HG03175 (cell line): ENCODE measurements around the gene CMTM2.
"Not testable (repeated sequence)": the region's sequence is repeated elsewhere in the genome, so short reads cannot be mapped to it uniquely, and the experiment has no call there.

Source experiments
- ATAC-seq: cut with Tn5 transposase; IDR thresholded peaks from one replicate; pipeline ENCODE4 v1.9.1; 2021; ENCODE audit warnings: mild to moderate bottlenecking, moderate library complexity; ENCODE audit not compliant: unreplicated experiment

CMTM2 gene

DNA sequence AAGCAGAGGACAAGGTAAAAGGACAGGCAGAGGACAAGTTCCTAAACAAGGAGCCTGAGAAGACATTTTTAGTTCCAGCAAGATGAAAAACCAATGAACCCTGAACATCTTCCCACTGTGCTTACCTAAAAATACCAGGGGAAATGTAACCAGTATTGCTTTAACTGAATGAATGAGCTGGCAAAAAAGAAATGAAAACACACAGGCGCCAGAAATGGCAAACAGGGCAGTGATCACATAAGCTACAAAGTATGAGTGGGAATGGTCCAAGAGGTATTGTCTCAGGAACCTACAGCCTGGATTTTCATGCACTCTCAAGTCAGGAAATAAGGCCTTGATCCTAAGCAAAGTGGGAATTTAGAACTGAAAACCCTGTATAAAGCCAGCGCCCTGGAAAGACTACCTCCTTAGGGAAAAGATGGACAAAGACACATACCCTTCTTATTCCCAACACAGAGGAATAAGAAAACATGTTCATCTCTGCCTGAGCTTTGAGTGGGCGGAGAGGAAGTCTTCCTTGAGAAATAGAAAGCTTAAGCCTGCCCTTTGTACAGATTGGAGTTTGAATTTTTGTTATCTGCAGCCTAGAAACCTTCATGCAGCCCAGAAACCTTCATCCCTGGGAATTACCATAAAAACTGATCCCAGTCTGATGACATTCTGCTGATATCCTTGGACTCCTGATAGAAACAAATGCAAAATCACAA is 2.1 kb downstream of the CMTM2 start:
- no peak for ATAC-seq

DNA sequence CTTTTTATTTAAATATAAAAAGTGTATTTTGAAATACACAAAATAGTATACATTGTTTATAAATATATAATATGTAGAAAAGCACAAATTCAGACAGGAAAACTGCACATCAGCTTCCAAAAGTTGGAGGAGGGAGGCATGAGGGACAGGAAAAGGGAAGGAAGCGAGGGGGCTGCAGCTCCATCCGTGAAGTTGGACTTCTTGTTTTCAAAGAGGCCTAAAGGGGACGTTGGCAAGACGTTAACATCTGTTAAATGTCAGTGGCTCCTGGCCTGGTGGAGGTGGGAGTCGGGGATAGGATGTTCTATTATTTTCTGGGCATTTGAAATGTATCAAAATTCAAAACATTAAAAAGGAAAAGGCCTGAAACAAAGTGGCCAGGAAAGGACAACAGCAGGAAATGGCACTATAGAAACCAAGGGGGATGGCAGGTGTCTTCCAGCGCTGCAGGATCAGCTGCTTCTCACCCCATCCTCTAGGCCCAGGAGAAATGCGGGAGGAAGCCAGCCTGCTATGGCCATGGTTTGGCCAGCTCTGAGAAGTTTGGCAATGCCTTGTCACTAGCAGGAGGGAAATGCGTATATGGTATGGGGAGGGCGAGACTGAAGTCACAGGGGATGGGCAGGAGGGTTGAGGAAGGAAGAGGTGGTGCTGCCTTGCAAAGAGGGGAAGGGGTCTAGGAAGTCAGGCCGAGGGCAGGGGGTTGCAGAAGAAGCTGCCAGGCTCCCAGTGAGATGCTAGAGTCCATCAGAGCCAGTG is 6.4 kb downstream of the CMTM2 start:
- no peak for ATAC-seq

GRCh38 chr16:66587881-66588600 is 8.8 kb downstream of the CMTM2 start:
- no peak for ATAC-seq

DNA sequence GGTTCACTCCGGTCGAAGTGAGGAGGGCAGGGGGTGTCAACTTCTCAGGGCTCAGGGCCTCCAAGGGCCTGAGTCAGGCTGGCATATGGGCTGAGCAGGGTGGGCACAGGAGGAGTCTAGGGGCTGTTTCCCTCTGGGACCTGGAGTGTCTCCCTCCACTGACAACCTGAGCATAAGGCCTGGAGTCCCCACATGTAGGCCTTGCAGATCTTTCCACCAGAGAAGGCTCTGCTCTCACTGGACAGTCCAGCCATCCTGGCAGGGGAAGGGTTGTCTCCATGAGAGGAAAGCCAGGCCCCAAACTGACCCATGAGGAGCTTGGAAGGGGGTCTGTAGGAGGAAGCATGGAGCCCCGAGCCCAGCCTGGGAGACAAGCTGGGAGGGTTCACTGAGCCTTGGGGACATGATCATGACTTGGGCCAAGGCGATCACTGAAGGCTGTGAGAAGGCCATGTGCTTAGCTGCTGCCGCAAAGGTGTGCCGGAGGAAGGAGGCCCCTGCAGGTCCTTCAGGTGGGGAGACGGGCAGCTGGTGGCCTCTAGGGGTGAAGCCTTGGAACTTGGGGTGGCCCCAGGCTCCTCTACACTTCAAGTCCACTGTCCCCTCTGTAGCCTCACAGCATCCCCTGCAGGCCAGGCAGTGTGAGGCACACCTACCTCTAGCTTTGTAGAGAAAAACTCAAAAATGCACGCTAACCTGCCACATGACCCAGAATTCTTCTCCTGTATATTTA is 9.9 kb downstream of the CMTM2 start:
- ATAC-seq: peak; percentile 79

- ATAC-seq: peak; percentile 46
Observed at GRCh38 chr16:66590322-66590721, 11.1 kb downstream of the CMTM2 start.

DNA sequence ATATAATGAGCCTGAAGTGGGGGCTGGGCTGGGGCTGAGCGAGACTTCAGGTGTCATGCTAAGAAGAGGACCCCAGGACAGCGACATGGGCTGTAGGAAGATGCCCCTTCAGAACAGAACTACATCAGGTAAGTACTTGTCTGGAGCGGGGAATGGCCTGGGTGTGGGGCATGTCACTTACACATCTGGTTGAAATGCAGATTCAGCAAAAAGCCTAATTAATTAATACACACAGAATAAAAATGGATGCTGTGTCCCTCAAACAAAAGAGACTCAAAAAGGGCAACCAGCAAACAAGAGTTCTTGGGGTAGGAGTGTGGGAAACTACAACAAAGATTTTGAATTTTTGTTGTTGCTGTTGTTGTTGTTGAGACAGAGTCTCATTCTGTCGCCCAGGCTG is 11.8 kb downstream of the CMTM2 start:
- ATAC-seq: no peak

DNA sequence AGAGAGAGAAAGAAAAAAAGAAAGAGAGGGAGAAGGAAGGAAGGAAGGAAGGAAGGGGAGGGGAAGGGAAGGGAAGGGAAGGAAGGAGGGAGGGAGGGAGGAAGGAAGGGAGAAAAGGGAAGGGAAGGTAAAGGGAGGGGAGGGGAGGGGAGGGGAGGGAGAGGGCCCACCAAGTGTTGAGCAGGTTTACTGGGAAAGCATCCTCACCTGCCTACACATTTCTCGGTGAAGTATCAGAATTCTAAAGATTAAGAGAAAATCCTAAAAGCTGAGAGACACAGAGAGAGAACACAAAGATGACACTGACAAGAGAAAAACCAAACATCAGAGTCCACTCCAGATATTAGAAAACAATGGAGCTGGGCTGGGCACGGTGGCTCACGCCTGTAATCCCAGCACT is 13.0 kb downstream of the CMTM2 start:
- no peak for ATAC-seq

DNA sequence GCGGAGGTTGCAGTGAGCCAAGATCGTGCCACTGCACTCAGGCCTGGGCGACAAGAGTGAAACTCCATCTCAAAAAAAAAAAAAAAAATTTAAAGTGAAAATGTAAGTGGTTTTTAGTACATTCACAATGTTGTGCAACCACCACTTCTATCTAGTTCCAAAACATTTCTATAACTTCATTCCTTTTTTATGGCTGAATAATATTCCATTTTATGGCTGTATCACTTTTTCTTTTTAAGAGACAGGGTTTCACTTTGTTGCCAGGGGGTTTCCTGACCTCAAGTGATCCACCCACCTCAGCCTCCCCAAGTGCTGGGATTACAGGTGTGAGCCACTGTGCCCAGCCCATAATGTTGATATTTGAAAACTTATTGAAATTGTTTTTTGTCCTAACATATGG is 13.6 kb downstream of the CMTM2 start:
- ATAC-seq: no peak

GRCh38 chr16:66594739-66595138 is 15.5 kb downstream of the CMTM2 start:
- no peak for ATAC-seq

DNA sequence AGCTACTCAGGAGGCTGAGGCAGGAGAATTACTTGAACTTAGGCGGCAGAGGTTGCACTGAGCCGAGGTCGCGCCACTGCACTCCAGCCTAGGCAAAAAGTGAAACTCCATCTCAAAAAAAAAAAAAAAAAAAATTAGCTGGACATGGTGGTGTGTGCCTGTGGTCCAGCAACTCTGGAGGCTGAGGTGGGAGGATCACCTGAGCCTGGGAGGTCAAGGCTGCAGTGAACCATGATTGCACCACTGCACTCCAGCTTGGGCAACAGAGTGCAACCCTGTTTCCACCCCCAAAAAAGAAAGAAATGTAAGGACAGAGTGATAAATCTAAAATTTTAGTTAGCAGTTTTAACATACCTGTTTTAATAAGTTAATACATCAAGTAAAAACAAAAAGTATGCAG is 17.3 kb downstream of the CMTM2 start:
- ATAC-seq: not testable (repeated sequence)

DNA sequence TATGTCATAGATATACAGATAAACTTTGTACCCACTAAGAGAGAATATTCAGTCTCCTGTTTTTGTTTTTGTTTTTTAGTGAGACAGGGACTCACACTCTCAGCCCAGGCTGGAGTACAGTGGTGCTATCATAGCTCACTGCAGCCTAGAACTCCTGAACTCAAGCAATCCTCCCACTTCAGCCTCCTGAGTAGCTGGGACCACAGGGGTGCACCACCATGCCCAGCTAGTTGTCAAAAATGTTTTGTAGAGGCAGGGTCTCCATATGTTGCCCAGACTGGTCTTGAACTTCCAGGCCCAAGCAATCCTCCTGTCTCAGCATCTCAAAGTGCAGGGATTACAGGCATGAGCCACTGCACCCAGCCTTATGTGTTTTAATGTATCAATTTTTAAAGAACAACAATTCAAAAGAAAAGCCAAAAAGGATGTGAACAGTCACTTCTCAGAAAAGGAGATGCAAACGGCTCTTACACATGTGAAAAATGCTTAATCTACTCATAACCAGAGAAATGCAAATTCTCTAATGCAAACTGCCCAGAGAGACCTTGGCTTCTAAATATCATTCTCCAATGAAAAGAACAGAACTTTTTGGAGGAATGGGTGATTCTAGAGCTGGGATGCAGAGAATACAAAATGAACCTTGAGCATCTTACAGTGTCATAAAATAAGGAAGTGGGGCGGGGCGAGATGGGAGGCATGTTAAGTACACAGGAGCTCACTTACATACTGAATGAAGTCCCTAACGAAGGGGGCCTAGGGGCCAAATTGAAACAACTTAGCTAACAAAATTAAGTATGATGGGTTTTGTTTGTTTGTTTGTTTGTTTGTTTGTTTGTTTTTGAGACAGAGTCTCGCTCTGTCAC is 18.0 kb downstream of the CMTM2 start:
- no peak for ATAC-seq

- ATAC-seq: no peak
Observed at GRCh38 chr16:66598111-66598510, 18.8 kb downstream of the CMTM2 start.

GRCh38 chr16:66599726-66600125 is 20.5 kb downstream of the CMTM2 start:
- no peak for ATAC-seq

- ATAC-seq: no peak
Observed at GRCh38 chr16:66600477-66600876, 21.2 kb downstream of the CMTM2 start.

- no peak for ATAC-seq
Observed at GRCh38 chr16:66601471-66601870, 22.2 kb downstream of the CMTM2 start.

DNA sequence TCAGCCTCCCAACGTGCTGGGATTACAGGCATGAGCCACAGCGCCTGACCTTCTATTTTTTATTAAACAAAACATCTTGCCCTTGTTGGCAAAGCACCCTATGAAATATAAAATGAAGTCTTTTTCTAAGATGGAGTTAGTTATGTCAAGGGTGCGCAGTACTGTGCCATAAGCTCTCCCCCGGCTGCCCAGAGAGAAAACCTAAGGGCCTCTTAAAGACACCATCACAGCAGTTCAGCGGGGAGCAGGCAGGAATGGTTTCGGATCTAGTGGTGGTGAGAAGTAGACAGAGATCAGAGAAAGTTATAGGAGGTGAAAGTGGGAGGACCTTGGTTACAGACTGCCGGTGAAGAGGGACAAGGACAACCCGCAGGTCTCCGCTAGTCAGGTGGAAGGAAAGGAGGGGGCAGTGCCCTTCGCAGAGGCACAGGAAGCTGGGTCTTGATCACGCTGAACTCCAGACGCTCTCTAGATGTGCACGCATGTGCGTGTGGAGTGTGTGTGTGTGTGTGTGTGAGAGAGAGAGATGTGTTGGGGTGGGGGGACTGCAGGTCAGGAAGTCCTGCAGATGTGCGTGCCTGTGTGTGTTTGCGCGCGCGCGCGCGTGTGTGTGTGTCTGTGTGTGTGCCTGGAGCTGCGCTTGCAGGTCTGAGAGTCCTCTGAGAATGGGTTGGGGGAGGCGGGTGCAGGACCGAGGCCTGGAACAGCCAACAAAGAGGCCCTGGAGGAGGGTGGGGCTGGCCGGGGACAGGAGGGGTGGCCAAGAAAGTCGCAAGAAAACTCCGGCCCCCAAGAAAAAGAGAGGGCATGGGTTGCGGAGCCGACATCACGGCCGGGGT is 24.5 kb downstream of the CMTM2 start:
- ATAC-seq: peak; percentile 24

DNA sequence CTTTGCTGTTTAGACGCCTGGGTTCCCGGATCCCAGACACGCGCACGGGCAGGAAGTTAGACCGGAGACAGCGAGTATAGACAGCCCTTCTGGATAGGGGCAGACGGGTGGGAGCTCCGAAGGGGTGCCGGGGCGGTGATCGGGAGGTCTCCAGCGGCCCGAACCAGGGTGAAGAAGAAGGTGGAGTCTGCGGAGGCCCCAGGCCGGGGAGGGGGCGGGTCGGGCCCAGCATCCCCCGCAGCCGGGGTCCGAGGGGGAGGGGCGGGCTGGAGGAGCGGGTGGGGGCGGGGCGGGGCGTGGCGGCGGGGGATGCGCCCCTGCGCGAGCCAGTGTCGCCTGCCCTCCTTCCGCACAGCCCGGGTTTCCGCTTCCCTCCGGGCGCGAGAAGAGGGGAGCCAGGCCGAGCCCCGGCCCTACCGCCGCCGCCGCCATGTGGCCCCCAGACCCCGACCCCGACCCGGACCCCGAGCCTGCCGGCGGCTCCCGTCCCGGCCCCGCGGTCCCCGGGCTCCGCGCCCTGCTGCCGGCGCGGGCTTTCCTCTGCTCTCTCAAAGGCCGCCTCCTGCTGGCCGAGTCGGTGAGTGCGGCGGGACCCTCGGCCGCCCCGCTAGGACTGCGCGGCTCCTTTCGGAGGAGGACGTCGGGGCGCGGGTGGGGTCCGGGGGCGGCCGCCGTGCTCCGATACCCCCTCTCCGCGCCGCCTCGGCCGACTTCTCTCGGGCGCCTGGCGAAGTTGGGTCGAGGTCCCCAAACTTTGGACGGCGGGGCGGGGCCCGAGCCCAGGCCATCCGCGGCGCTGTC is 25.3 kb downstream of the CMTM2 start, which contains the start of gene CMTM3:
CMTM3 (plus strand) TSS at position 329 of the 801 bp plus-strand sequence; CDS start at position 431, 102 bp downstream.
- peak; percentile 50 for ATAC-seq
